DMS79 (cell line): Measurements from ENCODE around the gene ASNSD1.
"Not testable (repeated sequence)": the region's sequence is repeated elsewhere in the genome, so short reads cannot be mapped to it uniquely, and the experiment has no call there.

Experiments
- DNase-seq: peaks from one replicate; lab custom pipeline; 2025; lab: John Stamatoyannopoulos, UW

The ASNSD1 gene

GRCh38 chr2:189685540-189686229 lies 24.4 kb downstream of the ASNSD1 start:
- no peak for DNase-seq

GRCh38 chr2:189687796-189688195 lies 26.5 kb downstream of the ASNSD1 start:
- DNase-seq, result not testable (repeated sequence)

- DNase-seq, result no peak
These were observed 35.0 kb downstream of the ASNSD1 start for GRCh38 chr2:189696223-189696622.

GRCh38 chr2:189698020-189698887 lies 37.0 kb downstream of the ASNSD1 start:
- DNase-seq, result no peak

- no peak for DNase-seq
These were observed 39.4 kb downstream of the ASNSD1 start for GRCh38 chr2:189700681-189701080.

- DNase-seq, result no peak
These were observed 40.8 kb downstream of the ASNSD1 start for GRCh38 chr2:189702071-189702470.

GRCh38 chr2:189709501-189710221 lies 48.4 kb downstream of the ASNSD1 start:
- DNase-seq, result no peak

GRCh38 chr2:189717593-189717992 lies 56.3 kb downstream of the ASNSD1 start:
- not testable (repeated sequence) for DNase-seq

GRCh38 chr2:189719571-189719970 lies 58.3 kb downstream of the ASNSD1 start:
- no peak for DNase-seq
